Measurements from ENCODE around the gene CCNQ.

Gene CCNQ

DNA sequence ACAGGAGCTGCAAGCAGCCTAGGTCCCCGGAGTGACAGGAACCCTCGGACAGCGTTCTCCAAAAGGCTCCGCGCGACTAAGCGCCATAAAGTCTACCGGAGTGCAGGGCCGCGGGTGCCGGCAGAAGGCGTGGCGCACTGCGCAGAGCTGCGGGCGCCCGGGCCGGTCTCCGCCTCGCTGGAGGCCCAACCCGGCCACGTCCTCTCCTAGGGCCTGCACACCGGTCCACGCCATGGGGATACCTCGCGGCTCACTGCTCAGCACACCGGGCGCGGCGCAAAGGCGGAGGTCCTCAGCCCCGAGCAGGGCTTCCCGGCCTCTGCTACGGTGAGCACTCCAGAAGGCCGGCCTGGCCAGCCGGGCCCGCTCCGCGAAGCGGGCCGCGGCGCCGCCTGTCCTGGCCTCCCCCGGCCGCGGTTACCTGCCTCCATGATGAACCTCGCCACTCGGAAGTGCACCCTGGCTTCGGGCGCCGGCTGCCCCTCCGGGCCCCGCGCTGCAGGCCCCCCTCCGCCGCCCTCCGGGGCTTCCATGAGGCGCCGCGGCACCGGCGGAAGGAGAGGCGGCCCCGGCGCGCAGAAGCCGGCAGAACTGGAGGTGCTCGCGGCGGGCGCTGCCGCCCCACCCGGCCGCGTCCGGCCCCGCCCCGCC, at the start of gene CCNQ:
CCNQ (minus strand) TSS at position 599 of the 651 bp plus-strand sequence; CDS start at position 533, 66 bp downstream.
- DNase-seq, result peak; percentile 71

DNA sequence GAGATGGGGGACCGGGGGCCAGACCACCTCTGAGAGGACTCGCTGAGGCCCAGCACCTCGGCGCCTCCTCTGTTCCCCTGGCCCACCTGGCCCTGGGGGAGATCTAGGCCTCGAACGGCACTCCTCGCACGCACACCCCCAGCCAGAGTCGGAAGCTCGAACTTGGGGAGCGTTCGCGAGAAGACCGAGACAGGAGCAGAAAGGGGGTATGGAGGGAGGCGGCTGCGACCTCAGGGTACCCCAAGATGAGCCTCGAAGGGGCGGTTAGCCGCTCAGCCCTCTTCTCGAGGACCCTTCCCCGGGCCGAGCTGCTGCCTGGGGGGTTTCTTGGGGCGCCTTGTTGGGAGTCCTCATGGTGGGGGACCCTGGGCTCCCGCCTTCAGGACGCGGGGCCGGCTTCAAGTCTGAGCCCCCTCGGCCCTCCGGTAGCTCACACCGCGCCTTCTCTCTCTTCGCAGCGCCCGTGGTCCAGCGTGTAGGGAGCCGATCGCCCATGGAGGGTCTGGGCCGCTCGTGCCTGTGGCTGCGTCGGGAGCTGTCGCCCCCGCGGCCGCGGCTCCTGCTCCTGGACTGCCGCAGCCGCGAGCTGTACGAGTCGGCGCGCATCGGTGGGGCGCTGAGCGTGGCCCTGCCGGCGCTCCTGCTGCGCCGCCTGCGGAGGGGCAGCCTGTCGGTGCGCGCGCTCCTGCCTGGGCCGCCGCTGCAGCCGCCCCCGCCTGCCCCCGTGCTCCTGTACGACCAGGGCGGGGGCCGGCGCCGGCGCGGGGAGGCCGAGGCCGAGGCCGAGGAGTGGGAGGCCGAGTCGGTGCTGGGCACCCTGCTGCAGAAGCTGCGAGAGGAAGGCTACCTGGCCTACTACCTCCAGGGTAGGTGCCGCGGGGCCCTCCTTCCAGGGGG, 48.8 kb upstream of the CCNQ start:
- no peak for DNase-seq

DNA sequence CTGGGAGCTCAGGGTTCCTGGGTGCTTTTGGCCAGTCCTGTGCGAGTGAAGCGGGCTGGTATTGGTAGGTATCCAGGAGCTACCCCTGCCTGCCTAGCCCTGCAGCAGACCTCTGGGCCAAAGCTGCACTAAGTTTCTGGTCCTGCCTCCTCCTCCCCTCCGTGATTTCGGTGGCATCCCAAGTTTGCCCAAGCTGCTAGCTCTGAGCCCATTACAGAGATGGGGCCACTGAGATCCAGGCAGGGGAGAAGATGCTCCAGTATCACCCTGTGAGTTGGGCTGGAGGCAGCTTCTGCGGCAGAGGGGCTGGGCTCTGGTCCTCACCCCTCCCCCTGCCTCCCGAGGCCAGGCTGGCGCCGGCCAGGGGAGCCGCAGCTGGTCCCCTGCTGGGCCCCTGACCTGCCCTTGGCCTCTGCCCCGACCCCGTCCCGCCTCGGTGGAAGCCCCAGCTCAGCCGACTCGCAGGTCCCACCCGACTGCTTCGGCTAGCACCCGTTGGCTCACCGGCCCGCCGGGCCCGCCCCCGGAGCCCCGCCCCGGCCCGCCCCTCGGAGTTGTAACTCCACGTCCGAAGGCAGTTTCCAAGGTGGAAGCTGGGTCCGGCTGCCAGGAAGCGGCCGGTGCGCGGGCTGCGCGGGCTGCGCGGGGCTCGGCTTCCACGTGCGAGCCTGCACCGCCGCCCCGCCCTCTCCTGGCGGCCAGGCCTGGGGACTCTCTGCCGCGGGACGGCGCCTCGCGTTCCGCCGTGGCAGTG, 47.9 kb upstream of the CCNQ start, which contains the start of gene DUSP9:
DUSP9 (plus strand) TSS at position 584 of the 754 bp plus-strand sequence. CDS start 751 bp downstream, outside the sequence.
- peak; percentile 60 for DNase-seq

DNA sequence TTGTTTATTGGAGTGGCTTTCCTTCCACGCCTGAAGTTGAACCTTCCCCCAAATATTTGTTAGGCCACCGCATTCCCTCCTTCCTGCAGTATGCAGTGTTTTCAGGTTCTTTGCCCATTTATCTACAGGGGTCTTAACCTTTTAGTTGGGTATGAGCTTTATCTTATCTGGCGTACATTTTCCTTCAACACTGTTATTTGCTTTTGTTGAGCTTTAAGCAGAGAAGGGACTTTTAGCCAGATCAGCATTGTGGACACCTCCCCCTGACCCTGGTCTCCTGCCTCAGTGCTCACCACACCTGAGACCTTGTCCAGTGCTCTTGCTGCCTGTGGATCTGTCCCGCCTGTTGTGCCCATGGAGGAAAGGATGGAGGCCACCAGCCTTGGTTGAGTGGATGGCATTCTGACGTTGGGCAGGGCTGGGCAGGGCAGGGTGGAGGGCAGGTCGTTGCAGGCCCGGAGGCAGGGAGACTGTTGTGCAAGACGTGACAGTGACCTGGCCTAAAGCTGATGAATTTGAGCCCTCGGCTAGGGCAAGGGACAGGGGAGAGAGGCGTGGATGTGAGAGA, 47.1 kb upstream of the CCNQ start:
- DNase-seq, result no peak

DNA sequence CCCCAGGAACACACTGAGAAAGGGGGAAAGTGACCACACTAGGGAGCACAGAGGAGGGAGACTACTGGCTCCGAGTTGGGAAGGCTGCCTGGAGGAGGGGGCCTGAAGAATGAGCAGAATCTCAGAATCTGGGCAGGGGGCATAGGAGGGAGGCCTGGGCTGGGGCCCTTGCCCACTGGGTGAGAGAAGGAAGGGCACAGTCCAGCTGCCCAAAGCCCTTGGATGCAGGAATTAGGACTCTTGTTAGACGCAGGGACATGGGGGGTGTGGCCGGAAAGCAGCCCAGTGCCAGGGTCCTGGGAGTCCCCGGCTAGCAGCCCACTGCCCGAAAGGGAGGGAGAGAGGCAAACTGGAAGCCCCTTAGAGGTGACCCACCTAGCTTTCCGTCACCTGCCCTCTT, 46.2 kb upstream of the CCNQ start:
- no peak for DNase-seq

DNA sequence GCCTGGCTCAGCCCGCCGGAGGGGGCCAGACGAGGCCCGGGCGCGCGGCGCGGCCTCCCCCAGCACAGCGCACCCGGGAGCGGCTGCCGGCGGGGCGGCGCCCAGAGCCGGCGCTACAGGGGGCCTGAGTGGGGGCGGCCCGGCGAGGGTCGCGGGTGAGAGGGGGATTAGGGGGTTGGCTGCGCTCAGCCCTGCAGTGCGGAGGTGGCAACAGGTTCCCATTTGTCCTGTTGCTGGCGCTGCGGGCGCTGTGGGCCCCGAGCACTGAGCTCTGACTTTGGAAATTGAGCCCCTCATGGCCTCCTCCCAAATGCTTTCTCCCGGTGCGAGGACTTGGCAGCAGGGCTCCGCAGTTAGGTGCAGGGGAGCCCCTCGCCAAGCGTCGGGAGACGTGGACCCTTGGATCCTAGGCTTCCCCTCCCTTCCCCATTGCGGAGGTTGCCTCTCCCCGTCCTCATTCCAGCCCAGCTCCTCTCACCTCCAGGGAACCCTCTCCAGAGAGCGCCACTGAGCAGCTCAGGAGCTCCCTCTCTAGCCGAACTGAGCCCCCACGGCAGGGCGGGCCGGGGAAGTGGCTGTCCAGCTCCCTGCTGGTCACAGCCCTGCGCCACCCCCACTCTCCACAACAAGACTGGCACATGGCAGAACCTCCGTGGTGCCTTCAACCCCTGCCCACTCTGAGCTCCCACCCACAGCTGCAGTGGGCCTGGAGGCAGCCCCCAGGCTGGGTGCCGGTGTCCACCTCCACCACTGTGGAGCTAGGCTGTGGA, 45.6 kb upstream of the CCNQ start:
- DNase-seq, result peak; percentile 12

DNA sequence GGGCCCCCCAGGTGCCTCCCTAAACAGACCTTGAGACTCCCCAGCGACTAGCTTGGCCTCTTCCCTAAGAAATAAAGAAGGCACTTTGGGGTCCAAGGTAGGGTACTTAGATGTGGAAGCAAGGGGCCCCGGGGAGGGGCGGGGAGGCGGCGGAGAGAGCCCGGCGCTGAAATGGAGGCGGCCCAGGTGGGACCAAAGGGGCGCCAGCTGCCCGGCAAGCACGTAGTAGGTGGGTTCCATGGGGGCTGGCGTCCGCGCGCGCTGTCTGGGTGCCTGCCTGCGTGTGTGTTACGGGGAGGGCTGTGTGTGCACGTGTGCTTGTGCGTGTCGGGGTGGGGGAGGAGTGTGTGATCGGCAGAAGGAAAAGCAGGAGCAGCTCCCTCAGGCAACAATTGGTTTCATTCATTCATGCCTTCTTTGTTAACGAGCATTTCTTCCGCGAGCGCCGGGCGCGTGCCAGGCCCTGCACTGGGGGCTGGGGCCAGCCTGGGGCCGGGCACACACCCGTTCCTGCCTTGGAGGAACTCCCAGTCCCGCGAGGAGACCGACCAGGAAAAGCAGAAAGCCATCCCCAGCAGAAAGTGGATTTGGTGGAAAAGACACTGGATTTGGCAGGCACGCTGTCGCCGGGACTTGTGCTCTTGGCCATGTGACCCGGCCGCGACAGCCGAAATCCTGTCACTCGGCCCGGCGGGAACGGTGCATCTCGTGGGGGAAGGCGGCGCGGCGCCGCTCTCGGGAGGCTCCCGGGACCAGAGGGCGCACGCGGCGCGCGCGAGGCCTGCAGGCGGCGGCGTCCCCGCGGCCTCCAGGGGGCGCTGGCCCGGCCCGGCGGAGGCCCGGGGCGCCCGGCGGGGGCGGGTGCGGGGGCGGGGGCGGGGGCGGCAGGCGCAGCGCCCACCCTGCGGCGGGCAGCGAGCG, 44.8 kb upstream of the CCNQ start:
- peak; percentile 50 for DNase-seq

DNA sequence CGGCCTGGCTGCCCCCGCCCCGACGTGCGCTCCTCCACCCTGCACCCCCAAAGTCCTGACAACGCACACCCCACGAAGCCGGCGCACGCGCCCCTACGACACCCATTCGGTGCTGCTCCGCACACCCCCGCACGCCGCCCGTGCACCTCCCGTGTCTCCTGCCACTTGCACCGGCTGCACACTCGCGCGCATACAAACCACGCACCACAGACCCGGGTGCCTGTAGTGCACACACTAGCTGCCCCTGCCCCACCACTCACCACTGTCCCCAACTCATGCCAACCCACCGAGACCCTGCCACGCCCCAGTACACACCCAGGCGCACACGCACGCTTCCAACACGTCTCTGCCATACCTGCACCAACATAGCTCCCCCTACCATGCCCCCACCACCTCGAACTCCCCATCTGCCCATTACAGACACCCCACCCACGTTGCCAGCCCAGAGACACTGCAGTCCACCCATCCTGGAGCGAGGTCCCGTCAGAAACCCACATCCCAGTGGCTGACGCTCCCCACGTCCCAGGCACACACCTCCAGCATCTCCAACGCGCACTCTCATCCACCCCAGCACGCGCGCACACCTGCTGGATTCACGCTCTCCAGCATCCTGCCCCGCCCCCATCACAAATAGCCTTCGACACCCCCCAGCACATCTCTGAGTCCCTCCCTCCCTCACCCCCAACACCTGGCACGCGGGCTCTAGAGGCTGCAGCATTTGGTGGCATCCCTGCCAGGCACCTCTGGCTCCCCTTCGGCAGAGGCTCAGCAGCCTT, 43.9 kb upstream of the CCNQ start:
- DNase-seq, result peak; percentile 28

DNA sequence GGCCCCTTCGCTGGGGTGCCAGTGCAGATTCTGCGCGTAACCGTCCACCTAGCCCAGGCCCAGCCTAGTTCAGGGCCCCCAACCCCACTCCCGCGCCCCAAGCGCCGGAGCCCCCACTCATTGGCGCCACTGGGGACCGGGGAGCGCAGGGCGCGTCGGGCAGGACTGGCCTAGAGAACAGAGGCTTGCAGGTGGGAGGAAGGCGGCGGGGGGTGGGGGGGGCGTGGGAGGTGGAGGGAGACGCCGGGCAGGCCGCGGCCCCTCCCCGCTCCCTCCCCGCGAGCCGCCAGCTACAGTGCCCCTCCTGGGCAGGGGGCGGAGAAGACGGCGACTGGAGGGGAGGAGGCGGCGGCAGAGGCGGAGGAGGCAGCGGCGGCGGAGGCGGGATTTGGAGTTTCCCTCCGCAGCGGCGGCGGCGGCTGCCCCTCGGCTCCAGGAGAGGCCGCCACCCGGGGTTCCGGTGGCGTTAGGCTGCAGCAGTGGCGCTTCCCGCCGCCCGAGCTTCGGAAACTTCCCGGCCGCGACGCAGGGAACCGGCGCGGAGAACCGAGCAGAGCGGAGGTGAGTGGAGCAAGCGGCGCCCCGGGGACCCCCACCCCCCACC, 43.2 kb upstream of the CCNQ start:
- peak; percentile 33 for DNase-seq

DNA sequence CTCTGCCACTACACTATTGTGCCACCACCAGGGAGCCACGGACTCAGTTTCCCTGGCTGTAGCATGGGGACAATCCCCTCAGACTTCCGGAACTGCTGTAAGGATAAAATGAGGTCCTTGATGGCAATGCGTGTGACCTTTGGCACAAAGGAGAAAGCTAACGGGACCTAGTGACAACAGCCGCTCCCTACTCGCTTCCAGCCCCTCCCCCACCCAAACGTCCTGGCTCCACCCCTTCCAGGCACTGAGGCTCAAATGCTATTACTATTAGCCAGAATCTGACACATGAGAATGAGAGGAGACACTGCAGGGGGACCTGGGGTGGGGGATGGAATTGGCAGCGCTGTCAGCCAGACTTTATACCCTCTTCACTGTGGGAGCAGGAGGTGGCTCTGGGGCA, 42.7 kb upstream of the CCNQ start:
- no peak for DNase-seq

DNA sequence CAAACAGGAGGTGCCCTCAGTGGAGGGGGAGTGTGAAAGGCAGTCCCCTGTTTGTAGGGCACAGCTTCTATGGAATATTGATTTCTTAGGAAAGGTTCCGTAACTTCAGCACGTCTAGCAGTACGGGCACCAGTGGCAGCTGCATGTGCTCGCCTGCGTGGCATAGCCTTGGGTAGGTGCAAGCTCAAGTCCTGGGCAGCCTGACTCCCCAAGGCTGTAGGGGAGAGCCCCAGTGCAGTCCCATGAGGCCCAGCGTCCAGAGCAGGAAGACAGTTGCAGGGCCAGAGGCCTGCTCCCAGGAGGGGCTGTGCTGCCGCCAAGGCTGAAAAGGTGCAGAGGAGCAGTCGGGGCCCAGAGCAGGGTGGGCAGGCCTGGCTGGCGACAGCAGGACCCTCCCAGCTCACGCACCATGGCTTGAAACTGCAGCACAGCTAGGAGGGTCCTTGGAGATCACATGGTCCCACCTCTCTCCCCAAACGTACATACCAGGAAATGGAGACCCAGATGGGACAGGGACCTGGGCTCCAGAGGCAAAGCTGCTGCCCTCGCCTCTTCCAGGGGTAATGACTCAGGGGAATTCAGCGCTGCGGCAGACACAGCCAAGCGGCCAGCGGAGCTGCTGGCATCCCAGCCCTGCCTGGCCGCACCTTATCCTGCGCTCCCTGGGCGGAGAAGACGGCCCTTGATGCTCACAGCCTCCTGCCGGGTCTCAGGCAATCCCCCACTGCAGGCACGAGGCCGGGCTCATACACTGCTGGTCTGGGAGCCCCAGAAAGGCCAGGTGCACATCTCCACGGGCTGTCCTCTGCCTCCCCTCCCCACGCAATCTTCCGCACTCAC, 42.0 kb upstream of the CCNQ start:
- DNase-seq, result peak; percentile 24

DNA sequence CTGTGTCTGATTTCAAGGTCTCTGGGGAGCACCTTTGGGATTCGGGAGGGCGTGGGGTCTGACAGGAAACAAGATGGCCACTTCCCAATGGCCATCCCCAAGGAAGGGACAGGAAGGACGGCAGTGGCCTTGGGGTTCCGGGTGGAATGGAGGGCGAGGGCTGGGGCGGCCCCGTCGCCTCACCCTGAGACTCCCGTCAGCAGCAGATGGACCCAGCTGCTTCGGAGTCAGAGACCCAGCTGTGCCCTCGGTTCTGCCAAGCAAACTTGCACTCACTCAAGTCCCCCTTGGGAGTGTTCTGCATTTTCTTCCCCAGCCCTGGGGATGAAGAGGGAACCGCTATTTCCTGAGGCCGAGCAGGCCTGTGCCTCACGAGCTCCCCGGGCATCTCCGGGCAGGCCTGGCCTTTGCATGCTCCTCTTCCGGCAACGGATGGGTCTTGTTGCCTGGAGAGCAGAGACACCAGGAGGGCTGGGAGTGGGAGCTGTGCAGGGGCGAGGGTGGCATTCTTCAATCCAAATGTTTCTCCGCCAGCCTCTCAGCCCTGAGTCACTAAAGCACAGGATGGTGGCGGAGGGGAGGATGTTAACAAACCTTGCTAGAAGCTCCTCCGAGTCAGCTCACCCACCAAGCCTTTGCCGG, 41.2 kb upstream of the CCNQ start:
- DNase-seq, result no peak

DNA sequence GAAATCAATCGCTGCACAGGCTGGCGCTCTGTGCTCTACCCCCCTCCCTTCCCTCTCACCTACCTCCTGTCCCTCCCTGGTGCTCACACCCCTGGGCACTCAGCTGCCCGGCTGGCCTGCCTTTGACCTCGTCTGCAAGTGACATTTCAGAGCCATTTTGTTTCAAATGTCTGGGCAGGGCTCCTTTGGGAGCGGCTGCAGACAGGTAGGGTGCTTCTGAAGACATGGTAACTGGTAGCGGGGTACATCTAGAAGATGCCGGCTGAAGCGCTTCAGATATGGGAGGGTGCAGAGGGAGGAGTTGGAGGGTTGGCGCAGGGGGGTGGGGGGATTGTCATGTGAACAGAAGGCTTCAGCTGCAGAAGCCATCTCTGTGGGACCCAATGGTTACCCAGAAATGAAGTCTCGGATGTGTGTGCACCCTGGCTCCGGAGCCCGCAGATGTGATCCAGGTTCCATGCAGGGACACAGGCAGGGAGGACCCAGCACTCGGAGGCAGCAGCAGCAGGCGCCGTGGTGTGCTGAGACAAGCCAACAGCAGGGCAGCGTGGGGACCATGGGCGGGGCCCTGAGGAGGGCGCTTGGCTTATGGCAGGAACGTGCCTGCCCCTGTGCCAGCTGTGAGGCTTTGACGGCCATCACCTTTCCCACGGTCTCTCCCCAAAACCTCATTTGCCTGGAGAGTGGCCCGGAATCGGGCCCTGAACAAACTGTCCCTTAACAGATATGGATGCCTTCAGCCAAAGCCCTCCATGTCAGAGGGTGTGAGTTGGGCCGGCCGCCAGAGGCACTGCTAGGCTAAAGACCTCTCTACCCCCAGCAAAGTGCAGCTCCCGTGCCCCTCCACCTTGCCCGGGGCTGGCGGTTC, 40.5 kb upstream of the CCNQ start:
- no peak for DNase-seq

DNA sequence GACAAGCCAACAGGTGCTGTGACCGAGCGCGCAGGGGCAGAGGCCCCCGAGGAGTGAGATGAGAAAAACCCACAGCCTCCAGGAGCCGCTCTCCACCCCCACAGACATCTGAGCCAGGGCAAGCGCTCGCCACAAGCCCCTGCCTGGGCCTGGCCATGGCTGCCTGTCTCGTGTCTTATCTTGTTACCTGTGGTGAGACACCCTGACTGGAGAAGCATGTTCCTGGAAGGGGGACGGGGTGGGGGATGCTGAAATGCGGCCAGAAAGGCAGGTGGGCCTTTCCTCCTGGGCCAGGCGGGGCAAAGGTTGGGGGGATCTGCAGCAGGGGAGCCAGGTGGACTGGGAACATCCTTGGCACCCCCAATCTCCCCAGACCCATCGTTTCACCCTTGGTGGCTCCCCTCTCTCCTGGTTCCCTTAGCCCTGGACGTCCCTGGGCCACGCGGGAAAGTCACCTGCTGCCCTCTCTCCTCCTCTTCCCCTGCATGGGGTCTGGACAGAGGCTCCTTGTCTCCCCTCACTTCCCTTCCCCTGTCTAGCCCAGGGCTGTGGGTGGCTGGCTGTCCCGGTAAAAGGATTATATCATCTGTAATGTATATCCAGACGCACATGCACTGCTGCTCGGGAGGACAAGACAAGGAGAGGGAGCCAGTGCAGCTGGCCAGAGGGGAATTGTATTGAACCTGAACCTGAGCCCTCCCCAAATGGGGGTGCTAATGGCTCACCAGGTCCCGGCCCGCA, 39.7 kb upstream of the CCNQ start:
- no peak for DNase-seq

DNA sequence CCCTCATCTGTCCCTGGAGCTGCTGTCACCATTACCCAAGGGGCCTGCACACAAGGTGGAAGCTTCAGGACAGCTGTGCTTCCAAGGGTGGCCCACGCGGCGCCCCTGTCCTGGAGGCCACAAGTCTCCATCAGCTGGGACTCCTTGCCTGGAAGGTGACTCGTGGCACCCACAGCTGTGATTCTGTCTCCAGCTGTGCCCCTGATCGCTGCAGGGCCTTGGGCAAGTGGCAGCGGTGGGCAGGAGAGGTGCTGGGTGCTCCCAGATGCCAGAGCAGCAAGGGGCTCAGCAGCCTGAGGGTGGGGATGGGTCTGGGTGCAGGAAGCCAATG, 39.1 kb upstream of the CCNQ start:
- no peak for DNase-seq

DNA sequence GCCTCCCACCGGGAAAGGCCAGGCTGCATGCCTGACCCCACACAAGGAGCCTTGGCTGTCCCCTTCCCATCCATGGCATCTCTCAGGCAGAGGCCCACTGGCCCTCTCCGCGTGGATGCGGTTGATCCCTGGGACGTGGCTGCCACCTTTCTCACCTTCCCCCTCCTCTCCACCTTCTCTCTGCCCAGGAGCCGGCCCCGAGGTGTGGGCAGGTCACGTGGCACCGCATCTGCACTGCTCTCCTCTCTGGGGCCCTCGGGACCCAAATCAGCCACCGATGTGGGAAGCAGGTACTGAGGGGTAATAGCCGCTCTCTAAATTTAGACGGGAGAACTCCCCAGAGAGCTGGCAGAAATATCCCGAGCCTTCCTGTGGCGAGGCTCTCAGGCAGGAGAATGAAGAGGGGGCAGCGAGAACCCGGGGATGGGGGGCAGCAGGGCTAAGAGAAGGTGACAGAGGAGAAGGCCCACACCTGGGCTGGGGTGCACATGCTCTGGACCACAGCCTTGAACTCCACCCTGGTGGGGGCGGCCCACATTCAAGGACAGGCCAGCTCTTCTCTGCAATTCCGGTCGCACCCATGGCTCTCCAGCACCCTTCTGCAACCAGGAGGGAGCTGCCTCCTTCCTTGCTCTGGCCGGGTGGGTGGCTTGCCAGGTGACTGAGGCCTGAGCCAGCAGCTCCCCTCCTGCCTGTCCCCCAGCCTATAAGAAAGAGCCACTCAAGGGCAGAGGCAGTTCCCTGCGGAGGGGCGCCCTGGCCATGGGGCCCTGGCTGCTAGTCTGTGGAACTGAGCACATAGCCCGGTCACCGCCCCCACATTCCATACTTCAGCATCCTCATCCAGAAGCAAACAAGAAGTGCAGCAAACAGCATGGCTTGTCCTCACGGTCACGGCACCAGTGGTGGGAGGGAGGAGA, 38.4 kb upstream of the CCNQ start:
- no peak for DNase-seq

Data from DMS53 (cell line).